ENCODE data around the gene KSR1. TPM values are rescaled to one million over a fixed set of nuclear protein-coding genes. Genes with fewer than 3 reads are reported as not detected.
"Not testable (repeated sequence)": the region's sequence is repeated elsewhere in the genome, so short reads cannot be mapped to it uniquely, and the experiment has no call there.

KSR1 gene
- polyA plus RNA-seq, 1 of the 3 experiments (the other 2 are of a cell fraction) = 7.5 TPM

- POLR2A ChIA-PET; H3K79me2 ChIP-seq (ENCODE audit: insufficient read depth); H3K4me1 ChIP-seq (ENCODE audit: control insufficient read depth in 1 of 2, insufficient read depth in 2 of 2, low read depth in 1 of 2, low read length in 1 of 2); H3K9me3 ChIP-seq; DNase-seq; H3K9ac ChIP-seq; H4K20me1 ChIP-seq (ENCODE audit: insufficient read depth); H3K27ac ChIP-seq (ENCODE audit: low read depth in 2 of 2, low read length in 1 of 2); H2AFZ ChIP-seq (ENCODE audit: low read depth); H3K36me3 ChIP-seq (replicated peaks in 1 of 2; ENCODE audit: control insufficient read depth in 1 of 2, insufficient read depth in 2 of 2, low read length in 1 of 2); H3K4me3 ChIP-seq (ENCODE audit: low read depth in 2 of 2, low read length in 1 of 2); H3K4me2 ChIP-seq; H3K9me2 ChIP-seq; H3F3A ChIP-seq (replicated peaks; ENCODE audit: insufficient read depth); CTCF ChIA-PET; H3K27me3 ChIP-seq (ENCODE audit: insufficient read depth): not testable (repeated sequence)
- WGBS (ENCODE audit: low lambda C conversion rate) = 80% methylated on average over 2 of the region's 3 CpGs
These were observed 29.8 kb upstream of the KSR1 start for GRCh38 chr17:27426471-27426870.

GRCh38 chr17:27427166-27427862 lies 28.9 kb upstream of the KSR1 start:
- H3K79me2 ChIP-seq (ENCODE audit: insufficient read depth); CTCF ChIA-PET; H3F3A ChIP-seq (replicated peaks; ENCODE audit: insufficient read depth); H3K4me1 ChIP-seq (ENCODE audit: control insufficient read depth in 1 of 2, insufficient read depth in 2 of 2, low read depth in 1 of 2, low read length in 1 of 2); H3K9me2 ChIP-seq; H3K9me3 ChIP-seq; H3K4me3 ChIP-seq (ENCODE audit: low read depth in 2 of 2, low read length in 1 of 2); H3K4me2 ChIP-seq; H3K9ac ChIP-seq; POLR2A ChIA-PET; DNase-seq; H4K20me1 ChIP-seq (ENCODE audit: insufficient read depth); H3K27ac ChIP-seq (ENCODE audit: low read depth in 2 of 2, low read length in 1 of 2); H2AFZ ChIP-seq (ENCODE audit: low read depth); H3K36me3 ChIP-seq (replicated peaks in 1 of 2; ENCODE audit: control insufficient read depth in 1 of 2, insufficient read depth in 2 of 2, low read length in 1 of 2); H3K27me3 ChIP-seq (ENCODE audit: insufficient read depth): not testable (repeated sequence)
- WGBS (ENCODE audit: low lambda C conversion rate) = 66% methylated on average over 5 of the region's 5 CpGs

- Histone ChIP-seq H3K9me3 (no peaks in the 10 kb centered on the region), H3F3A (replicated peaks; ENCODE audit: insufficient read depth) (no peaks in the 10 kb centered on the region), H3K27me3 (ENCODE audit: insufficient read depth) (no peaks in the 10 kb centered on the region), H3K27ac (ENCODE audit: low read depth in 2 of 2, low read length in 1 of 2) (no peak overlapping the region), H2AFZ (ENCODE audit: low read depth) (no peak overlapping the region), H3K79me2 (ENCODE audit: insufficient read depth) (no peaks in the 10 kb centered on the region), H3K9ac (no peak overlapping the region), H3K4me2 (no peak overlapping the region), H4K20me1 (ENCODE audit: insufficient read depth) (no peaks in the 10 kb centered on the region), H3K9me2 (no peaks in the 10 kb centered on the region), H3K4me1 (ENCODE audit: control insufficient read depth in 1 of 2, insufficient read depth in 2 of 2, low read depth in 1 of 2, low read length in 1 of 2) (no peaks in the 10 kb centered on the region), H3K36me3 (replicated peaks in 1 of 2; ENCODE audit: control insufficient read depth in 1 of 2, insufficient read depth in 2 of 2, low read length in 1 of 2) (no peaks in the 10 kb centered on the region), H3K4me3 (ENCODE audit: low read depth in 2 of 2, low read length in 1 of 2) (no peak overlapping the region)
- TF ChIP-seq JUND (IDR thresholded peaks at IDR 0.05) = no peak
- no peak for TF ChIP-seq TAF1 (IDR thresholded peaks at IDR 0.05; ENCODE audit: borderline replicate concordance, low read depth, low read length)
- TF ChIP-seq TEAD4 (IDR thresholded peaks at IDR 0.05; ENCODE audit: borderline replicate concordance, insufficient read depth) = no peak
- no peak for TF ChIP-seq PBX3 (IDR thresholded peaks at IDR 0.05)
- TF ChIP-seq FOXJ3 (CRISPR knock-in tag; IDR thresholded peaks at IDR 0.05) = no peak
- WGBS (ENCODE audit: low lambda C conversion rate) = 73% methylated on average over 9 of the region's 9 CpGs
- POLR2A ChIA-PET = no interaction called here
- no peak for DNase-seq
- CTCF ChIA-PET = interaction anchor here (2.8 to 3.5 kb wide), 2 partner anchors 20 to 192 kb away, joined by 8 to 21 read pairs; no protein-coding TSS in a partner anchor
These were observed 27.3 kb upstream of the KSR1 start for GRCh38 chr17:27428781-27429505.
